Thoracic aorta endothelial cell (primary cell): Measurements from ENCODE around the gene SNW1. TPM values are rescaled to one million over a fixed set of nuclear protein-coding genes. Genes with fewer than 3 reads are reported as not detected.

Experiments
- total RNA-seq: library from RNA; depleted of rRNA; stranded (reverse); fragments of >200 nt; gene quantifications from 2 replicates; pipeline ENCODE4 v1.2.3, GENCODE V29; 2012

SNW1 gene
- 81.6 and 91.1 TPM in 2 replicates for total RNA-seq

DNA sequence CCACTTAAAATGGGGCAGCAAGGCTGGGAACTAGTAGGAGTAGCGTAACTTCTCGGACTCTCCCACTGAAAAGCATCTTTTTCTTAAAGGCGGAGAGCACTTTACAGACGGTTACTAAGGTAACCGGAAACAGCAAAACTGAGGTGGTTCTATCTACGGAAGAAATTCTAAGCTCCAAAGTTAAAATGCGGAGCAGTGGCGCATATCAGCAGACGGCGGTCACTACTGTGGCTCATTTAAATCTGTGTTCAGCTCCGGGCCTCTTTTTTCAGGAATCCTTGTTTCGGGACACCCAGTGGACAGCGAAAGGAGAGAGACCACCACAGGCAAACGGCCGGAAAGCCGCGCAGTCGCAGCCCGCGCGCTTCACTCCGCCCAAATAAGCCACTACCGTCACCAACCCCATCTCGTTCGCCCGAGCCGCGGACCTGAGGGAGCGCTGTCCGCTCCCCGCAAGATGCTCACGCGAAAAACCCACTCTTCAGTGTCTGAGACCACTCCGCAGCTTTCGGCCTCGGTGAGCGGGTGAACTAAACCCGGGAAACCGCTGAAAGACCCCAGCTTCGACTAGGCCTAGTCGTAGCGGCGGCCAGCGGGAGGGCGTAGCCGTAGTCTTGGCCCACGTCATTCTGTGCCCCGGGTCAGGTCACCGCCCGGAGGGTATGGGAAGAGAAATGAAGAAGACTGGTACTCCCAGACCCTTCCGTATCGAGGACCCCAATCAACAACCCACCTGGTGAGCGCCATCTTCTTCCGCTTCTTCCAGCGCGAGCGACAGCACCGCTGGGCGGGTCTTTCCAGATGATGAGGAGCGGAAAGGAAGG, at the start of gene SNW1:
Gene SNW1 (minus strand): TSS at position 776 of the 824 bp plus-strand sequence. CDS start 29 bp downstream, at position 747.

DNA sequence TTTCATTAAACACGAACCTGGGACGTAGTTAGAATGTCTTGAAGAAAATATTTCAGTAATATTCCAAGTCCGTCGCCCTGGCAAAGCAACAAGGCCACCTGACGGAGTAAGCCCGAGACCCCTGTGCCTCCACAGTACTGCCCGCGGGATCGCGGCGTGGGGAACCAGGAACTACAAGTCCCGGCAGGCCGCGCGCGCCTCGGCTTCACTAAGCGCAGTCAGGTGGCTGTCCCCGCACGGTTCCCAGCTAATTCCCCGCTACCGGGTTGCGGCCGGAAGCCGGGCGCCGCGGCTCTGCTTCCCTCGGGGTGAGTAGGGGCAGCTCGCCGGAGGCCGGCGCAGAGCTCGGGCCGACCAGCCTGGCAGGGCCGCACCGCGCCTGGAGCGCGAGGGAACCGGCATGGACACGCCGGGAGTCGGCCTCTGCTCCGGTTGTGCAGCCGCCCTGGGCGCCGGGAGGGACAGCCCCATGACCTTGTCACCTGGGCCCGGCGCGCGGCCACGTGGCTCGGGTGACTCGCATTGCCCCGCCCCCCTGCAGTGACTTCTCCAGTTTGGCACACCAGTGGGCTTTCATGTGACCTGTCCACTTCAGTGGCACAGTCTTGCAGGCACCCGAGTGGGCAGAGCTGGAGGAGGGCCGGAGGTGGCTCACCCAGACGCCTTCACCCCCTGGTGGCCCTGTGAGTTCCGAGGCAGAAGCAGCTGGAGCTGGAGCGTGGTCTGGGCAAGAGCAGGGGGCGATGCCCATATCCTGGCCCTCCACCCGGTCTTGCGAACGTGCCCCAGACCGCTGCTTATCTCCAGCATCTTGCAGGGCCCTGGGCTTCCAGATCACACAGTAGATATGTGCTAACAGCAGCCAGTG, 39.1 kb upstream of the SNW1 start, which contains the start of gene ADCK1:
Gene ADCK1 (plus strand): TSS at position 247 of the 868 bp plus-strand sequence. CDS start 18,870 bp downstream, outside the sequence.

DNA sequence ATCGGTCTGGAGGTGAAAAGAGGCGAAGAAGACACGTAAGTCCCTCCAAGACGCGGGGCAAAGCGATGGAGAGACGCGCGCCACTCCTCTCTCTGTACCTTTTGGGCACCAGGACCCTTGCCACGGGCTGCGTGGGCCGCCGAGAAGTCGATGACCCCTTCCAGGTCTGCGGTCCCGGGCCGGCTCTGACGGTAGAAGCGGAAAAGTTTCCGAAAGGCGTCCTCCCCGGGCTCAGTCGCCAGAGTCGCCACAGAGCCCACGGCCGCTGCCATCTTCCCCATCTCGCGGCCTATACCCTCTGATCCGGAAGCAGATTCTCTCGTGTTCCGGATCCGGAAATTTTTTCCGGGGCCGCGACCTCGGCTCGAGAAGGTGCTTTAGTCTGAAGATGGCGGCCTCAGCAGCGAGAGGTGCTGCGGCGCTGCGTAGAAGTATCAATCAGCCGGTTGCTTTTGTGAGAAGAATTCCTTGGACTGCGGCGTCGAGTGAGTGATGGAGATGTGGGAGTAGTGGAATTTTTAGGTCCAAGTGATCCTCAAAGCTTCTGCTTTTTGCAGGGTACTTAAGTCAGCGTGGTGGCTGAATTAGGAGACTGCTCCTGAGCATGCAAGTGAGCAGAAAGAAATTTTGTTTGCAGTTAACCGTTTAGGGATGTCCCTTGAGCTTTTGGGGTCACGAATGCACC, 53.1 kb downstream of the SNW1 start, which contains the start of the genes ALKBH1 and SLIRP:
Gene ALKBH1 (minus strand): TSS at position 300 of the 685 bp plus-strand sequence. CDS start 19 bp downstream, at position 281.
Gene SLIRP (plus strand): TSS at position 380 of the 685 bp plus-strand sequence. CDS start 9 bp downstream, at position 389.

Other genes with a start within 250 kb of the SNW1 start
- gene SPTLC2, start 144.5 kb downstream of the SNW1 start, total RNA-seq: 76.1 and 93.0 TPM in 2 replicates
- 12.0 and 13.5 TPM in 2 replicates for gene ALKBH1, start 53.1 kb downstream of the SNW1 start, total RNA-seq
- 228 and 233 TPM in 2 replicates for gene SLIRP, start 53.1 kb downstream of the SNW1 start, total RNA-seq
- gene ADCK1, start 39.0 kb upstream of the SNW1 start, total RNA-seq: 2.8 and 3.9 TPM in 2 replicates